ENCODE measurements around the gene C15orf61. TPM values are rescaled to one million over a fixed set of nuclear protein-coding genes. Genes with fewer than 3 reads are reported as not detected.
A peak's percentile ranks its signal among the peaks of the same experiment; 100 is the strongest.

The C15orf61 gene
- total RNA-seq, 1 donor from 2014 or later = 7.5 TPM

GRCh38 chr15:67548236-67548852 lies 27.4 kb downstream of the C15orf61 start:
- no peak for DNase-seq
- Mint-ChIP-seq H3K4me3 (ENCODE audit: unreplicated experiment) (no peak overlapping the region), H3K9me3 (ENCODE audit: unreplicated experiment) (peaks cover 3% of the 10 kb centered on the region), H3K4me1 (ENCODE audit: low read depth, unreplicated experiment) (peaks cover 14% of the 10 kb centered on the region), H3K36me3 (ENCODE audit: unreplicated experiment) (peaks cover 9% of the 10 kb centered on the region), H3K27me3 (ENCODE audit: unreplicated experiment) (no peaks in the 10 kb centered on the region), H3K27ac (ENCODE audit: unreplicated experiment) (no peak overlapping the region)
- no peak for TF ChIP-seq CTCF (IDR thresholded peaks at IDR 0.05; ENCODE audit: partially characterized antibody, unreplicated experiment)

GRCh38 chr15:67548862-67549651 lies 28.1 kb downstream of the C15orf61 start:
- Mint-ChIP-seq H3K27ac (ENCODE audit: unreplicated experiment) (no peak overlapping the region), H3K9me3 (ENCODE audit: unreplicated experiment) (peaks cover 3% of the 10 kb centered on the region), H3K4me1 (ENCODE audit: low read depth, unreplicated experiment) (peaks cover 14% of the 10 kb centered on the region), H3K27me3 (ENCODE audit: unreplicated experiment) (no peaks in the 10 kb centered on the region), H3K36me3 (ENCODE audit: unreplicated experiment) (peaks cover 9% of the 10 kb centered on the region), H3K4me3 (ENCODE audit: unreplicated experiment) (peak overlapping the region; percentile 25)
- DNase-seq = peak; percentile 59
- TF ChIP-seq CTCF (IDR thresholded peaks at IDR 0.05; ENCODE audit: partially characterized antibody, unreplicated experiment) = no peak

GRCh38 chr15:67549736-67550135 lies 28.8 kb downstream of the C15orf61 start:
- Mint-ChIP-seq H3K4me3 (ENCODE audit: unreplicated experiment) (no peak overlapping the region), H3K27ac (ENCODE audit: unreplicated experiment) (no peak overlapping the region), H3K27me3 (ENCODE audit: unreplicated experiment) (peaks cover 1% of the 10 kb centered on the region), H3K36me3 (ENCODE audit: unreplicated experiment) (peaks cover 5% of the 10 kb centered on the region), H3K4me1 (ENCODE audit: low read depth, unreplicated experiment) (peaks cover 9% of the 10 kb centered on the region), H3K9me3 (ENCODE audit: unreplicated experiment) (peaks cover 3% of the 10 kb centered on the region)
- no peak for DNase-seq
- no peak for TF ChIP-seq CTCF (IDR thresholded peaks at IDR 0.05; ENCODE audit: partially characterized antibody, unreplicated experiment)

GRCh38 chr15:67550522-67550921 lies 29.6 kb downstream of the C15orf61 start:
- Mint-ChIP-seq H3K36me3 (ENCODE audit: unreplicated experiment) (no peaks in the 10 kb centered on the region), H3K27me3 (ENCODE audit: unreplicated experiment) (peaks cover 1% of the 10 kb centered on the region), H3K4me3 (ENCODE audit: unreplicated experiment) (no peak overlapping the region), H3K4me1 (ENCODE audit: low read depth, unreplicated experiment) (peaks cover 13% of the 10 kb centered on the region), H3K27ac (ENCODE audit: unreplicated experiment) (no peak overlapping the region), H3K9me3 (ENCODE audit: unreplicated experiment) (no peaks in the 10 kb centered on the region)
- no peak for DNase-seq
- TF ChIP-seq CTCF (IDR thresholded peaks at IDR 0.05; ENCODE audit: partially characterized antibody, unreplicated experiment) = no peak

GRCh38 chr15:67551207-67551743 lies 30.3 kb downstream of the C15orf61 start:
- peaks cover 1% of the 10 kb centered on the region for H3K27me3 Mint-ChIP-seq (ENCODE audit: unreplicated experiment)
- H3K27ac Mint-ChIP-seq (ENCODE audit: unreplicated experiment) = no peak overlapping the region
- H3K36me3 Mint-ChIP-seq (ENCODE audit: unreplicated experiment) = no peaks in the 10 kb centered on the region
- no peak for DNase-seq
- peaks cover 13% of the 10 kb centered on the region for H3K4me1 Mint-ChIP-seq (ENCODE audit: low read depth, unreplicated experiment)
- H3K4me3 Mint-ChIP-seq (ENCODE audit: unreplicated experiment) = no peak overlapping the region
- H3K9me3 Mint-ChIP-seq (ENCODE audit: unreplicated experiment) = no peaks in the 10 kb centered on the region
- no peak for TF ChIP-seq CTCF (IDR thresholded peaks at IDR 0.05; ENCODE audit: partially characterized antibody, unreplicated experiment)

Data from glutamatergic neuron (in vitro differentiated cells).